Measurements from ENCODE around the gene MPPED2. TPM values are rescaled to one million over a fixed set of nuclear protein-coding genes. Genes with fewer than 3 reads are reported as not detected.

The MPPED2 gene
- total RNA-seq, 1 donor from 2014 or later, result 50.2 TPM

- H3K27me3 Mint-ChIP-seq (ENCODE audit: unreplicated experiment), result peaks cover 4% of the 10 kb centered on the region
- H3K9me3 Mint-ChIP-seq (ENCODE audit: unreplicated experiment), result no peaks in the 10 kb centered on the region
- H3K4me3 Mint-ChIP-seq (ENCODE audit: unreplicated experiment), result no peak overlapping the region
- H3K27ac Mint-ChIP-seq (ENCODE audit: unreplicated experiment), result no peak overlapping the region
- H3K36me3 Mint-ChIP-seq (ENCODE audit: low read depth, unreplicated experiment), result no peaks in the 10 kb centered on the region
- H3K4me1 Mint-ChIP-seq (ENCODE audit: unreplicated experiment), result peaks cover 6% of the 10 kb centered on the region
- DNase-seq (ENCODE audit: low spot score), result no peak
- TF ChIP-seq CTCF (IDR thresholded peaks at IDR 0.05; ENCODE audit: unreplicated experiment), result no peak
Measured at GRCh38 chr11:30434901-30435300, 151.3 kb downstream of the MPPED2 start.

GRCh38 chr11:30433831-30434230, 152.3 kb downstream of the MPPED2 start:
- DNase-seq (ENCODE audit: low spot score), result no peak
- H3K36me3 Mint-ChIP-seq (ENCODE audit: low read depth, unreplicated experiment), result no peaks in the 10 kb centered on the region
- H3K27me3 Mint-ChIP-seq (ENCODE audit: unreplicated experiment), result peaks cover 4% of the 10 kb centered on the region
- H3K27ac Mint-ChIP-seq (ENCODE audit: unreplicated experiment), result no peak overlapping the region
- H3K9me3 Mint-ChIP-seq (ENCODE audit: unreplicated experiment), result no peaks in the 10 kb centered on the region
- no peak overlapping the region for H3K4me3 Mint-ChIP-seq (ENCODE audit: unreplicated experiment)
- no peak for TF ChIP-seq CTCF (IDR thresholded peaks at IDR 0.05; ENCODE audit: unreplicated experiment)
- H3K4me1 Mint-ChIP-seq (ENCODE audit: unreplicated experiment), result peaks cover 6% of the 10 kb centered on the region

- Mint-ChIP-seq H3K4me1 (ENCODE audit: unreplicated experiment) (peaks cover 6% of the 10 kb centered on the region), H3K9me3 (ENCODE audit: unreplicated experiment) (no peaks in the 10 kb centered on the region), H3K4me3 (ENCODE audit: unreplicated experiment) (no peak overlapping the region), H3K27ac (ENCODE audit: unreplicated experiment) (no peak overlapping the region), H3K27me3 (ENCODE audit: unreplicated experiment) (peaks cover 4% of the 10 kb centered on the region), H3K36me3 (ENCODE audit: low read depth, unreplicated experiment) (no peaks in the 10 kb centered on the region)
- DNase-seq (ENCODE audit: low spot score), result no peak
- TF ChIP-seq CTCF (IDR thresholded peaks at IDR 0.05; ENCODE audit: unreplicated experiment), result no peak
Measured at GRCh38 chr11:30432716-30433115, 153.4 kb downstream of the MPPED2 start.

- no peaks in the 10 kb centered on the region for H3K36me3 Mint-ChIP-seq (ENCODE audit: low read depth, unreplicated experiment)
- H3K27ac Mint-ChIP-seq (ENCODE audit: unreplicated experiment), result no peak overlapping the region
- no peak for DNase-seq (ENCODE audit: low spot score)
- no peak overlapping the region for H3K4me3 Mint-ChIP-seq (ENCODE audit: unreplicated experiment)
- no peaks in the 10 kb centered on the region for H3K27me3 Mint-ChIP-seq (ENCODE audit: unreplicated experiment)
- H3K4me1 Mint-ChIP-seq (ENCODE audit: unreplicated experiment), result peaks cover 10% of the 10 kb centered on the region
- no peaks in the 10 kb centered on the region for H3K9me3 Mint-ChIP-seq (ENCODE audit: unreplicated experiment)
- TF ChIP-seq CTCF (IDR thresholded peaks at IDR 0.05; ENCODE audit: unreplicated experiment), result no peak
Measured at GRCh38 chr11:30432178-30432577, 154.0 kb downstream of the MPPED2 start.

GRCh38 chr11:30431127-30431814, 154.9 kb downstream of the MPPED2 start:
- Mint-ChIP-seq H3K27me3 (ENCODE audit: unreplicated experiment) (no peaks in the 10 kb centered on the region), H3K4me3 (ENCODE audit: unreplicated experiment) (no peak overlapping the region), H3K36me3 (ENCODE audit: low read depth, unreplicated experiment) (no peaks in the 10 kb centered on the region), H3K4me1 (ENCODE audit: unreplicated experiment) (peaks cover 11% of the 10 kb centered on the region), H3K27ac (ENCODE audit: unreplicated experiment) (no peak overlapping the region), H3K9me3 (ENCODE audit: unreplicated experiment) (no peaks in the 10 kb centered on the region)
- no peak for TF ChIP-seq CTCF (IDR thresholded peaks at IDR 0.05; ENCODE audit: unreplicated experiment)
- no peak for DNase-seq (ENCODE audit: low spot score)

Data from endothelial cell (in vitro differentiated cells).